ENCODE data around the gene PGA5. TPM values are rescaled to one million over a fixed set of nuclear protein-coding genes. Genes with fewer than 3 reads are reported as not detected.

Gene PGA5
- total RNA-seq, 1 donor from 2014 or later, result 0.60 TPM

DNA sequence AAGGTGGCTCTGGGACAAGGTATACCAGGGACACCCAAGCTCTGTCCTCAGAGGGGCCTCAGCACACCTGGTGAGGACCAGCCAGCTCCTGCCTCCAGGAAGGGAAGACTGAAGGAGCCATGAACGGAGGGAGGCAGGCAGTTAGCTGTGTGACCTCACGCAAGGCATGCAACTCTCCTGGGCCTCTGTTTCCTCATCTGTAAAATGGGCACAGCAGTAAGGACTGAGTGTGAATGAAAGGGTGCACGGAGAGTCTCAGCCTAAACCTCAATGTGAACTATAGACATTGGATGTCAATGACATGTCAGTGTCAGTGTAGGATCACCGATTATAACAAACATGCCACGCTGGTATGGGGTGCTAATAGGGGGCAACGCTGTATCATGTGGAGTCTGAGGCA, 18.4 kb downstream of the PGA5 start:
- Mint-ChIP-seq H3K9me3 (ENCODE audit: low read depth) (no peaks in the 10 kb centered on the region), H3K27me3 (no peaks in the 10 kb centered on the region), H3K4me1 (ENCODE audit: low read depth) (no peaks in the 10 kb centered on the region), H3K27ac (no peak overlapping the region), H3K4me3 (ENCODE audit: low read depth) (no peak overlapping the region), H3K36me3 (ENCODE audit: insufficient read depth) (peaks cover 2% of the 10 kb centered on the region)
- DNase-seq (ENCODE audit: low spot score, unreplicated experiment), result no peak
- TF ChIP-seq, protein P1, sequence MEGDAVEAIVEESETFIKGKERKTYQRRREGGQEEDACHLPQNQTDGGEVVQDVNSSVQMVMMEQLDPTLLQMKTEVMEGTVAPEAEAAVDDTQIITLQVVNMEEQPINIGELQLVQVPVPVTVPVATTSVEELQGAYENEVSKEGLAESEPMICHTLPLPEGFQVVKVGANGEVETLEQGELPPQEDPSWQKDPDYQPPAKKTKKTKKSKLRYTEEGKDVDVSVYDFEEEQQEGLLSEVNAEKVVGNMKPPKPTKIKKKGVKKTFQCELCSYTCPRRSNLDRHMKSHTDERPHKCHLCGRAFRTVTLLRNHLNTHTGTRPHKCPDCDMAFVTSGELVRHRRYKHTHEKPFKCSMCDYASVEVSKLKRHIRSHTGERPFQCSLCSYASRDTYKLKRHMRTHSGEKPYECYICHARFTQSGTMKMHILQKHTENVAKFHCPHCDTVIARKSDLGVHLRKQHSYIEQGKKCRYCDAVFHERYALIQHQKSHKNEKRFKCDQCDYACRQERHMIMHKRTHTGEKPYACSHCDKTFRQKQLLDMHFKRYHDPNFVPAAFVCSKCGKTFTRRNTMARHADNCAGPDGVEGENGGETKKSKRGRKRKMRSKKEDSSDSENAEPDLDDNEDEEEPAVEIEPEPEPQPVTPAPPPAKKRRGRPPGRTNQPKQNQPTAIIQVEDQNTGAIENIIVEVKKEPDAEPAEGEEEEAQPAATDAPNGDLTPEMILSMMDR (IDR thresholded peaks at IDR 0.05; ENCODE audit: unreplicated experiment), result no peak

DNA sequence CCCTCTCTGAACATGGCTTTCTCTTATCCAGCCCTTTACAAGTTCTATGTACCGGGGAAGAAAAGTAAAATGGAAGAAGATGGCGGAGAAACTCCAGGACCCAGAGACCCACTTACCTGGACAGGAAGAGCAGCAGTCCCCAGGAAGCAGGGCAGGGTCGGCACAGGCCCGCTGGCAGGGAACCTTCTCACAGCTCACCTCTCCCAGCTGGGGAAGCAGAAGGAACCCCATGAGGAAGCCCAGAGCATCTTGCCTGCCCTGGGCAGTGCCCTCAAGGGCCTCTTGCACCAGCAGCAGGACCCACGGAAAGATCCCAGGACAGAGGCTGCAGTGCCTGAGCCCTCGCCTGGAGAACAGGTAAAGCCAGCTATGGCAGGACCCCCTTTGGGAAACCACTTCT, 23.4 kb downstream of the PGA5 start:
- Mint-ChIP-seq H3K27ac (no peak overlapping the region), H3K27me3 (no peaks in the 10 kb centered on the region), H3K4me1 (ENCODE audit: low read depth) (peaks cover 3% of the 10 kb centered on the region), H3K36me3 (ENCODE audit: insufficient read depth) (peaks cover 10% of the 10 kb centered on the region), H3K9me3 (ENCODE audit: low read depth) (no peaks in the 10 kb centered on the region), H3K4me3 (ENCODE audit: low read depth) (no peak overlapping the region)
- no peak for DNase-seq (ENCODE audit: low spot score, unreplicated experiment)
- TF ChIP-seq, protein P1 (IDR thresholded peaks at IDR 0.05; ENCODE audit: unreplicated experiment), result no peak

DNA sequence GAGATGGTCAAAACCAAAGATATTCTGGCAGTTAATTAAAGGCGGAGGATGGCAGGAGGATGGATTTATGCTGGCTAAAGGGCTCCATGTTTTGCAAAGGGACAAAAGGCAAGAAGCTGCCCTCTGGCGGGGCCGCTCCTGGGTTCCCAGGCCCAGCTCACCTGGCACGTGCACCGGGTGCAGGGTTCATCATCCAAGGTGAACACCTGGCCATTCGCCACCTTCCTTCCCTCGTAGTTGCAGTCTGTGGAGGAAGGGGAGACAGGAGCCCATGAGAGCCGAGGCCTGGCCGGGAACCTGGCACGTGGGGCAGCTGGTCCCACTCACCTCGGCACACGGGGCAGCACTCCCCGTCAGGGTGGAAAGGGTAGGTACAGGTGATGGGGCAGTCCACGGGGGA, 23.8 kb downstream of the PGA5 start:
- peaks cover 3% of the 10 kb centered on the region for H3K4me1 Mint-ChIP-seq (ENCODE audit: low read depth)
- peaks cover 10% of the 10 kb centered on the region for H3K36me3 Mint-ChIP-seq (ENCODE audit: insufficient read depth)
- no peak for DNase-seq (ENCODE audit: low spot score, unreplicated experiment)
- H3K27me3 Mint-ChIP-seq, result no peaks in the 10 kb centered on the region
- no peak overlapping the region for H3K4me3 Mint-ChIP-seq (ENCODE audit: low read depth)
- no peak overlapping the region for H3K27ac Mint-ChIP-seq
- TF ChIP-seq, protein P1 (IDR thresholded peaks at IDR 0.05; ENCODE audit: unreplicated experiment), result no peak
- no peaks in the 10 kb centered on the region for H3K9me3 Mint-ChIP-seq (ENCODE audit: low read depth)

DNA sequence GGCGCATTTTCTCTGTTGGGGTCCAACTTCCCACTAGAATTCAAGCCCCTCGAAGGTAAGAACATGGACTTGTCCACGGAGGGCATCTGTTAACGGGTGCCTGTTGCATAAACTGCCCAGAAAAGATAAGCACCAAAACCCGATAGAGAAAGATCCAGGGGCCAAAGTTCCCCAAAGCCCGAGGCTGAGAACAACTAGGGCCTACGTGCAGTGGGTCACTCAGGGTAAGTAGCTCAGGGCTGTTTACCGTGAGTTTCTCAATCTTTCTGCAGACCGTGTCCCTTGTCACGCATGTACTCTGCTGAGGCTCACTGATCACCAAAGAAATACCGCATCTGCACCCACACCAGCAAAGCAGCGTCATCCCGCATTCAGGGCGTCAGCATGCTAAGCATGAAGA, 24.4 kb downstream of the PGA5 start:
- H3K4me1 Mint-ChIP-seq (ENCODE audit: low read depth), result peaks cover 3% of the 10 kb centered on the region
- peaks cover 10% of the 10 kb centered on the region for H3K36me3 Mint-ChIP-seq (ENCODE audit: insufficient read depth)
- no peaks in the 10 kb centered on the region for H3K9me3 Mint-ChIP-seq (ENCODE audit: low read depth)
- TF ChIP-seq, protein P1 (IDR thresholded peaks at IDR 0.05; ENCODE audit: unreplicated experiment), result no peak
- no peaks in the 10 kb centered on the region for H3K27me3 Mint-ChIP-seq
- no peak overlapping the region for H3K4me3 Mint-ChIP-seq (ENCODE audit: low read depth)
- H3K27ac Mint-ChIP-seq, result no peak overlapping the region
- no peak for DNase-seq (ENCODE audit: low spot score, unreplicated experiment)

DNA sequence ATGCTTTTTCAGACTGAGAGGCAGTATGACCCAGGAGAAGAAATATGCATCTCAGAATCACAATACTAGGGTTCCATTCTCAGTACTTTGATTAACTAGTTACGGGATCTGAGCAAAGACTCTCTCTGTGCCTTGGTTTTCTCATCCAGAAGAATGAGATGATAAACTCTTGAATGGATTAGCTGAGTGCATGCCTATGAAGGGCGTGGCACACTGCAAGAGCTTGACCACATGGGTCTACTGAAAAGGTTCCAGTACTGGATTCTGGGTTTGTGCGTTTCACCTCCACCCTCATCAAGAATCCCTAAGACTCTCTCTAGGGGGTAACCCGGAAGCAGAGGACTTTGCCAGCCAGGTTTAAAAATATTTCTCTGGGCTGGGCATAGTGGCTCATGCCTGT, 25.6 kb downstream of the PGA5 start:
- H3K4me3 Mint-ChIP-seq (ENCODE audit: low read depth), result no peak overlapping the region

More for the DNA sequence above, 25.6 kb downstream of the PGA5 start:
- DNase-seq (ENCODE audit: low spot score, unreplicated experiment), result no peak
- H3K36me3 Mint-ChIP-seq (ENCODE audit: insufficient read depth), result peaks cover 10% of the 10 kb centered on the region
- TF ChIP-seq, protein P1 (IDR thresholded peaks at IDR 0.05; ENCODE audit: unreplicated experiment), result no peak
- no peak overlapping the region for H3K27ac Mint-ChIP-seq
- no peaks in the 10 kb centered on the region for H3K27me3 Mint-ChIP-seq
- H3K9me3 Mint-ChIP-seq (ENCODE audit: low read depth), result no peaks in the 10 kb centered on the region
- peaks cover 3% of the 10 kb centered on the region for H3K4me1 Mint-ChIP-seq (ENCODE audit: low read depth)

Data from progenitor cell of endocrine pancreas (in vitro differentiated cells).